Lower leg skin (tissue), 3 donors: Measurements from ENCODE around the gene MEOX2.

ENCODE experiments used
- POLR2A ChIP-seq, 2 donors: fragments of 450-650 bp; IDR thresholded peaks; one replicate each; pipeline ENCODE4 v1.6.1; 2016 to 2017; ENCODE audit warnings: antibody characterized with exemption in 2 of 2, mild to moderate bottlenecking in 1 of 2, moderate library complexity in 1 of 2
- TF ChIP-seq, protein P1 (sequence below), 3 donors: fragments of 450-650 bp; IDR thresholded peaks; one replicate each; pipeline ENCODE4 v1.5.1; 2016; ENCODE audit warnings: antibody characterized with exemption in 3 of 3, mild to moderate bottlenecking in 3 of 3, moderate library complexity in 2 of 3

DNA sequence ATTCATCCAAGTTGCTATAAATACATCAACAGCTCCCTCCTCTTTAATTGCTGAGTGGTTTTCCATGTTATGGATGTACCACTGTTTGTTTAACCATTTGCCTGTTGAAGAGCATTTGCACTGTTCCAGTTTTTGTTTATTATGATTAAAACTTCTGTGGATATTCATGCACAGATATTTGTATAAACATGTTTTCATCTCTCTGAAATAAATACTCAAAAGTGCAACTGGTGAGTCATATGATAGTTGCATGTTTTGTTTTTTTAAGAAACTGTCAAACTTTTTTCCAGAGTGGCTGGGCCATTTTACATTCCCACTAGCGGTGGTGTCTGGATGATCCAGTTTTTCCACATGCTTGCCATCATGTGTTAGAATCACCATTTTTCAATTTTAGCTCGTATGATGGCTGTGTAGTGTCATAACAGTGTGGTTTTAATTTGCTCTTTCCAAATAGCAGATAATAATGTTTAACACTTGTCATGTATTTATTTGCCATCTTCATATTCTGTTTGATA is 33.6 kb downstream of the MEOX2 start:
- TF ChIP-seq, protein P1, sequence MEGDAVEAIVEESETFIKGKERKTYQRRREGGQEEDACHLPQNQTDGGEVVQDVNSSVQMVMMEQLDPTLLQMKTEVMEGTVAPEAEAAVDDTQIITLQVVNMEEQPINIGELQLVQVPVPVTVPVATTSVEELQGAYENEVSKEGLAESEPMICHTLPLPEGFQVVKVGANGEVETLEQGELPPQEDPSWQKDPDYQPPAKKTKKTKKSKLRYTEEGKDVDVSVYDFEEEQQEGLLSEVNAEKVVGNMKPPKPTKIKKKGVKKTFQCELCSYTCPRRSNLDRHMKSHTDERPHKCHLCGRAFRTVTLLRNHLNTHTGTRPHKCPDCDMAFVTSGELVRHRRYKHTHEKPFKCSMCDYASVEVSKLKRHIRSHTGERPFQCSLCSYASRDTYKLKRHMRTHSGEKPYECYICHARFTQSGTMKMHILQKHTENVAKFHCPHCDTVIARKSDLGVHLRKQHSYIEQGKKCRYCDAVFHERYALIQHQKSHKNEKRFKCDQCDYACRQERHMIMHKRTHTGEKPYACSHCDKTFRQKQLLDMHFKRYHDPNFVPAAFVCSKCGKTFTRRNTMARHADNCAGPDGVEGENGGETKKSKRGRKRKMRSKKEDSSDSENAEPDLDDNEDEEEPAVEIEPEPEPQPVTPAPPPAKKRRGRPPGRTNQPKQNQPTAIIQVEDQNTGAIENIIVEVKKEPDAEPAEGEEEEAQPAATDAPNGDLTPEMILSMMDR (IDR thresholded peaks at IDR 0.05): no peak
- TF ChIP-seq POLR2A (IDR thresholded peaks at IDR 0.05): no peak
